Measurements from ENCODE around the gene RASGRP1. TPM values are rescaled to one million over a fixed set of nuclear protein-coding genes. Genes with fewer than 3 reads are reported as not detected.

Gene RASGRP1
- total and polyA plus RNA-seq, 10 of the 15 experiments (the other 5 are each of a cell fraction or from before 2014, with no cell fraction given), result 5.6 to 234 (median 20.9) TPM

- TF ChIP-seq ZNF687 (IDR thresholded peaks at IDR 0.05) (no peak), JUND (IDR thresholded peaks at IDR 0.05; ENCODE audit: low read depth, low read length) (no peak), BMI1 (IDR thresholded peaks at IDR 0.05; ENCODE audit: borderline replicate concordance) (no peak)
Observed at GRCh38 chr15:38518084-38518483, 46.5 kb downstream of the RASGRP1 start (continued).

GRCh38 chr15:38517312-38517975 is 47.2 kb downstream of the RASGRP1 start:
- in situ Hi-C loops (cut with MboI) (no loop called here), intact Hi-C loops (cut with micrococcal nuclease; ENCODE audit: unreplicated experiment) (no loop called here)
- Histone ChIP-seq H3K9me3 (replicated peaks; ENCODE audit: control insufficient read depth, insufficient read depth, low read length) (no peaks in the 10 kb centered on the region), H3K36me3 (ENCODE audit: control insufficient read depth in 2 of 2, insufficient read depth in 2 of 2, low read length in 1 of 2) (peaks cover 8 to 11% of the 10 kb centered on the region in 2 experiments), H3K27ac (ENCODE audit: control insufficient read depth, insufficient read depth) (no peak overlapping the region), H3K4me2 (ENCODE audit: control insufficient read depth, insufficient read depth) (no peak overlapping the region), H3K4me3 (no peak overlapping the region), H3K27me3 (replicated peaks in 1 of 2; ENCODE audit: control insufficient read depth in 2 of 2, insufficient read depth in 2 of 2, low read length in 1 of 2) (no peaks in the 10 kb centered on the region), H3K4me1 (ENCODE audit: control insufficient read depth, insufficient read depth, low read length) (peaks cover 7% of the 10 kb centered on the region), H3K79me2 (ENCODE audit: control insufficient read depth, insufficient read depth, low read length) (no peaks in the 10 kb centered on the region), H3K9ac (ENCODE audit: control insufficient read depth, insufficient read depth, low read length) (no peak overlapping the region), H4K20me1 (ENCODE audit: control insufficient read depth, insufficient read depth) (no peaks in the 10 kb centered on the region), H2AFZ (ENCODE audit: control insufficient read depth, low read depth, low read length) (no peak overlapping the region)
- RAD21 ChIA-PET (ENCODE audit: unreplicated experiment), result interaction anchor here (0.8 to 2.3 kb wide), 6 partner anchors 12 to 182 kb away, joined by 3 to 13 read pairs (median 4); no protein-coding TSS in a partner anchor
- CTCF ChIA-PET, result interaction anchor here (0.8 to 7.7 kb wide), 10 partner anchors 10 to 207 kb away, joined by 3 to 41 read pairs (median 4); partner anchors contain the start of gene RASGRP1
- no peak for ATAC-seq
- no peak for TF ChIP-seq SMC3 (IDR thresholded peaks at IDR 0.05; ENCODE audit: borderline replicate concordance, low read length)
- no peak for TF ChIP-seq ZNF622 (IDR thresholded peaks at IDR 0.05)
- TF ChIP-seq CBX3 (IDR thresholded peaks at IDR 0.05; ENCODE audit: borderline replicate concordance, low read depth), result no peak
- no peak for TF ChIP-seq ZNF384 (IDR thresholded peaks at IDR 0.05; ENCODE audit: borderline replicate concordance, low read depth, low read length)
- TF ChIP-seq ZBTB40 (IDR thresholded peaks at IDR 0.05; ENCODE audit: borderline replicate concordance), result no peak
- TF ChIP-seq POLR2AphosphoS2 (IDR thresholded peaks at IDR 0.05; ENCODE audit: low read depth, low read length), result no peak
- no peak for TF ChIP-seq NBN (IDR thresholded peaks at IDR 0.05)
- no peak for TF ChIP-seq MYC (IDR thresholded peaks at IDR 0.05; ENCODE audit: insufficient read depth, insufficient read length, insufficient replicate concordance, low read length, severe bottlenecking)
- no peak for TF ChIP-seq SPI1 (IDR thresholded peaks at IDR 0.05; ENCODE audit: borderline replicate concordance, insufficient read depth, low read depth, low read length)
- no peak for TF ChIP-seq TAF1 (IDR thresholded peaks at IDR 0.05; ENCODE audit: borderline replicate concordance, low read depth, low read length)
- no peak for TF ChIP-seq EGR1 (IDR thresholded peaks at IDR 0.05; ENCODE audit: borderline replicate concordance in 1 of 2, low read depth in 2 of 2, low read length in 2 of 2)
- no peak for DNase-seq (ENCODE audit: low read depth, low spot score)
- SMC1A ChIA-PET (ENCODE audit: uncharacterized antibody, unreplicated experiment), result interaction anchor here (0.6 to 17.5 kb wide), 9 partner anchors 10 to 170 kb away, joined by 3 to 208 read pairs (median 5); no protein-coding TSS in a partner anchor
- POLR2A ChIA-PET, result interaction anchor here (0.8 to 2.1 kb wide), 4 partner anchors 10 to 173 kb away, joined by 3 to 6 read pairs (median 4); no protein-coding TSS in a partner anchor
- no peak for FAIRE-seq
- no TSS peak for BruUV-seq (replicated peaks)
- WGBS (ENCODE audit: insufficient coverage, insufficient replicate concordance, low lambda C conversion rate, missing lambda C conversion rate), result 62% methylated on average over 2 of the region's 2 CpGs

Data from GM12878 (cell line).